Cardiac fibroblast (primary cell): Measurements from ENCODE around the gene TOMM7.
"Not testable (repeated sequence)": the region's sequence is repeated elsewhere in the genome, so short reads cannot be mapped to it uniquely, and the experiment has no call there.

Experiments
- DNase-seq, 2 donors: peaks; one replicate each; pipeline versions ENCODE4 v3.0.0 to v3.0.0-alpha.2; 2010; ENCODE audit warnings: low read depth in 2 of 2
- H3K4me3 ChIP-seq, 2 donors: replicated peaks in 1 of 2; 1 replicate in 1 of 2; 2 replicates in 1 of 2; pipeline ENCODE4 v1.5.1; 2011; ENCODE audit warnings: low read depth in 2 of 2, low read length in 2 of 2, mild to moderate bottlenecking in 2 of 2, moderate library complexity in 1 of 2
- CTCF ChIP-seq: IDR thresholded peaks from one replicate; pipeline ENCODE4 v1.5.1; 2011; ENCODE audit warnings: low read depth, mild to moderate bottlenecking, low read length, inconsistent platforms

TOMM7 gene

GRCh38 chr7:22802426-22802825, 20.2 kb downstream of the TOMM7 start:
- H3K4me3 ChIP-seq: no peak overlapping the region
- no peak for DNase-seq
- TF ChIP-seq CTCF: no peak

GRCh38 chr7:22801912-22802311, 20.7 kb downstream of the TOMM7 start:
- H3K4me3 ChIP-seq: no peak overlapping the region
- no peak for TF ChIP-seq CTCF
- no peak for DNase-seq

- no peak for TF ChIP-seq CTCF
- no peak overlapping the region for H3K4me3 ChIP-seq
- peak in 1 of 2 donors; percentile 59 for DNase-seq
Observed at GRCh38 chr7:22799633-22800032, 23.0 kb downstream of the TOMM7 start.

- TF ChIP-seq CTCF: no peak
- no peak overlapping the region for H3K4me3 ChIP-seq
- DNase-seq: peak in 1 of 2 donors; percentile 26
Observed at GRCh38 chr7:22793593-22794462, 28.8 kb downstream of the TOMM7 start.

- no peak for TF ChIP-seq CTCF
- H3K4me3 ChIP-seq: no peak overlapping the region
- DNase-seq: peak; percentile 16 to 25
Observed at GRCh38 chr7:22791204-22792158, 31.2 kb downstream of the TOMM7 start.

- DNase-seq, H3K4me3 ChIP-seq: not testable (repeated sequence)
Observed at GRCh38 chr7:22790640-22791039, 32.0 kb downstream of the TOMM7 start.

GRCh38 chr7:22787951-22788350, 34.7 kb downstream of the TOMM7 start:
- TF ChIP-seq CTCF: no peak
- no peak overlapping the region for H3K4me3 ChIP-seq
- DNase-seq: peak in 1 of 2 donors; percentile 26
